Gastroesophageal sphincter (tissue), 4 donors: Measurements from ENCODE around the gene CYP26C1. TPM values are rescaled to one million over a fixed set of nuclear protein-coding genes. Genes with fewer than 3 reads are reported as not detected.

Experiments
- ATAC-seq: fragments of 150-250 bp; one replicate; pipeline ENCODE4 v1.9.1; 2016; ENCODE audit warnings: mild to moderate bottlenecking, moderate library complexity
- H3K27ac ChIP-seq, 4 donors: fragments of 200-600 bp; sonication (generic) in 3 of 4; 1 replicate in 3 of 4; 2 replicates in 1 of 4; pipeline ENCODE4 v1.5.1; 2016 to 2019
- H3K27me3 ChIP-seq: fragments of 200-600 bp; sonication (generic); one replicate; pipeline ENCODE4 v1.5.1; 2019
- H3K36me3 ChIP-seq, 2 donors: fragments of 200-600 bp; sonication (generic); one replicate each; pipeline ENCODE4 v1.5.1; 2019; ENCODE audit warnings: control low read depth in 1 of 2
- H3K4me1 ChIP-seq, 3 donors: fragments of 200-600 bp; sonication (generic); 1 replicate in 2 of 3; 2 replicates in 1 of 3; pipeline ENCODE4 v1.5.1; 2016 to 2019; ENCODE audit warnings: control low read depth in 2 of 3
- H3K4me3 ChIP-seq, 2 donors: fragments of 200-600 bp; sonication (generic); one replicate each; pipeline ENCODE4 v1.5.1; 2019; ENCODE audit warnings: mild to moderate bottlenecking in 1 of 2, moderate library complexity in 1 of 2
- H3K9me3 ChIP-seq, 3 donors: fragments of 200-600 bp; sonication (generic); one replicate each; pipeline ENCODE4 v1.5.1; 2017 to 2019; ENCODE audit warnings: control low read depth in 2 of 3
- EP300 ChIP-seq: sonication (generic); formaldehyde crosslinking; IDR thresholded peaks from one replicate; pipeline ENCODE4 v1.6.1; 2017; ENCODE audit warnings: antibody characterized with exemption, mild to moderate bottlenecking
- POLR2A ChIP-seq, 2 donors: fragments of 450-650 bp; IDR thresholded peaks; one replicate each; pipeline ENCODE4 v1.6.1; 2017; ENCODE audit warnings: antibody characterized with exemption in 2 of 2, mild to moderate bottlenecking in 2 of 2, moderate library complexity in 1 of 2
- POLR2AphosphoS5 ChIP-seq: sonication (generic); formaldehyde crosslinking; IDR thresholded peaks from one replicate; pipeline ENCODE4 v1.6.1; 2017; ENCODE audit warnings: antibody characterized with exemption
- WGBS, 2 donors: methylation state at CpG; one replicate each; pipeline ENCODE4 v1.1.5; 2018; ENCODE audit warnings: low coverage in 1 of 2; 5-methylcytosine and 5-hydroxymethylcytosine counted together
- total RNA-seq, 4 donors: library from RNA; depleted of rRNA; stranded (reverse); fragments of >200 nt; gene quantifications; one replicate each; pipeline ENCODE4 v1.1.0, GENCODE V29; 2016
- TF ChIP-seq, protein P1 (sequence below), 4 experiments: fragments of 200-600 bp in 2 of 4; fragments of 450-650 bp in 2 of 4; sonication (generic) in 1 of 4; IDR thresholded peaks; one replicate each; pipeline ENCODE4 v1.5.1; 2017 to 2019; ENCODE audit warnings: antibody characterized with exemption in 4 of 4, mild to moderate bottlenecking in 2 of 4, moderate library complexity in 2 of 4

Gene CYP26C1
- total RNA-seq, 4 donors from 2014 or later = 0.31 TPM; not detected in 3

DNA sequence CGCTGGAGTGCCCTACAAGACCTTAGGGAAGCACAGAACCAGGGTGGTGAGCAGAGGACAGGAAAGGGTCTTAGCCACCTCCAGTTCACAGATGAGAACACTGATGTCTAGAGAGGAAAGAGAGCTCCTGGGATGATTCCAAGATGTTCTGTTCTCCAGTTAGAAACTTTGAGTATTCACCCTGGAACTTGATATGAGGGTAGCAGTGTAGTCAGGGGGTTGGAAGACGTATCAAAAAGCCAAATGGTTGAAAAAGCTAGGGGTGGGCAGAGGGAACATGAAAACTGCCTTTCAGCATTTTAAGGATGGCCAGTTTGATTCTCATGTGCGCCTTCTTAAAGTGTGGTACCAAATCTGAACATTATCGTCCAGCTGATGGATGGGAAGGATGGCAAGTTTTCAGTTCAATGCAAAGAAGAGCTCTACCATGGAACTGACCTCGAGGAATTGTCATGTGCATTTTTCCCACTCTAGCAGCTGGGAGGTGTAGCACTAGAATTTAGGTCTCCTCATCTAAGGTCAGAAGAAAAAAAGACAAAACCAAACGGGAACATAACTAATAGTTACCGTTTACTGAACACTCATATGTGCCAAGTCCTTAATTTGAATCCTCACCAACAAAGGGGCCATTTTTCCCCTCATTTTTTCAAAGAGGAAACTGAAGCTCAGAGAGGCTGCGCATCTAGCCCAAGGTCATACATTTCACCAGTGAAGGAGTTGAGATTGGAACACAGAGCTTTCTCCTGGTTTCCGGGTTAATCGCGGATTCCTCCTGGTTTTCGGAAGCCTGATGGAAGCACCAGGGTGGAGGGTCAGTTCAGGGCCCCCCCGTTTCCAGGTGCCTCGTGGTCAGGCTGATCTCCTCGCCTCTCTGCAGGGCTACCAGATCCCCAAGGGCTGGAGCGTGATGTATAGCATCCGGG lies 7.1 kb downstream of the CYP26C1 start:
- WGBS, 2 donors = 10% methylated on average over 7 to 9 of the region's 17 CpGs
- H3K27me3 ChIP-seq = peaks cover 100% of the 10 kb centered on the region
- H3K4me3 ChIP-seq = no peak overlapping the region
- TF ChIP-seq EP300 = no peak
- no peak for TF ChIP-seq POLR2A (IDR thresholded peaks at IDR 0.05)
- TF ChIP-seq, protein P1, sequence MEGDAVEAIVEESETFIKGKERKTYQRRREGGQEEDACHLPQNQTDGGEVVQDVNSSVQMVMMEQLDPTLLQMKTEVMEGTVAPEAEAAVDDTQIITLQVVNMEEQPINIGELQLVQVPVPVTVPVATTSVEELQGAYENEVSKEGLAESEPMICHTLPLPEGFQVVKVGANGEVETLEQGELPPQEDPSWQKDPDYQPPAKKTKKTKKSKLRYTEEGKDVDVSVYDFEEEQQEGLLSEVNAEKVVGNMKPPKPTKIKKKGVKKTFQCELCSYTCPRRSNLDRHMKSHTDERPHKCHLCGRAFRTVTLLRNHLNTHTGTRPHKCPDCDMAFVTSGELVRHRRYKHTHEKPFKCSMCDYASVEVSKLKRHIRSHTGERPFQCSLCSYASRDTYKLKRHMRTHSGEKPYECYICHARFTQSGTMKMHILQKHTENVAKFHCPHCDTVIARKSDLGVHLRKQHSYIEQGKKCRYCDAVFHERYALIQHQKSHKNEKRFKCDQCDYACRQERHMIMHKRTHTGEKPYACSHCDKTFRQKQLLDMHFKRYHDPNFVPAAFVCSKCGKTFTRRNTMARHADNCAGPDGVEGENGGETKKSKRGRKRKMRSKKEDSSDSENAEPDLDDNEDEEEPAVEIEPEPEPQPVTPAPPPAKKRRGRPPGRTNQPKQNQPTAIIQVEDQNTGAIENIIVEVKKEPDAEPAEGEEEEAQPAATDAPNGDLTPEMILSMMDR (IDR thresholded peaks at IDR 0.05) = no peak
- TF ChIP-seq POLR2AphosphoS5 = no peak
- H3K4me1 ChIP-seq = peaks cover 0 to 50% (median 8%) of the 10 kb centered on the region in 3 donors
- no peaks in the 10 kb centered on the region for H3K9me3 ChIP-seq
- ATAC-seq = no peak
- no peaks in the 10 kb centered on the region for H3K36me3 ChIP-seq
- no peak overlapping the region for H3K27ac ChIP-seq

DNA sequence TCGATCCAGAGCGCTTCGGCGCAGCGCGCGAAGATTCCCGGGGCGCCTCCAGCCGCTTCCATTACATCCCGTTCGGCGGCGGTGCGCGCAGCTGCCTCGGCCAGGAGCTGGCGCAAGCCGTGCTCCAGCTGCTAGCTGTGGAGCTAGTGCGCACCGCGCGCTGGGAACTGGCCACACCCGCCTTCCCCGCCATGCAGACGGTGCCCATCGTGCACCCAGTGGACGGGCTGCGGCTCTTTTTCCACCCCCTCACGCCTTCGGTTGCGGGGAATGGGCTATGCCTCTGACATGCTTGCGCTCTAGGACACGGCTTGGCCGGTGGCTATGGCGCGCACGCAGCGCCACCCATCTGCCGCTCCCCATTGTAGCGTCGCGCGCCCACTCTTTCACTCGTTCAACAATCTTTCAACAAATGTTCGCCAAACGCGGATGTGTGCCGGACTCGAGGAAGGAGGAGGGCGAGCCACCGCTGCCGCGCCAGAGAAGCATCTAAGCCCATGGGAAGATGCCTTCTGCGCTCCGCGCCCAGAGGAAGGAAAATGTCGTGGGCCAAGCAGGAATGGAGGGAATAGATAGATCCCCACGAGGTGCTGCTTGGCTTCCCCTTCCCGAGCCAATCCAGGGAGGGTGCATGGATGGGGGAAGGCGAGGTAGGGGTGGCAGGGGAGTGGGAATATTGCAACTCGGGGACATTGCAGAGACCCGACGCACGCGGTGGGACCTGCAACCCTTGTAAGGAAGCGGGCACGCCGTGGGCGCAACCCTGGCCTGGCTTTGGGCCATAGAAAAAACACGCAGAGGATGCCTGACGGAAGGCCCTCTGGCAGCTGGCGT lies 8.0 kb downstream of the CYP26C1 start:
- no peak overlapping the region for H3K27ac ChIP-seq
- no peak overlapping the region for H3K4me3 ChIP-seq
- no peaks in the 10 kb centered on the region for H3K9me3 ChIP-seq
- 3 to 7% methylated on average over 2 to 16 of the region's 73 CpGs for whole genome bisulfite sequencing, 2 donors
- TF ChIP-seq, protein P1 (IDR thresholded peaks at IDR 0.05) = peak in 1 of 4 experiments; percentile 8
- TF ChIP-seq POLR2AphosphoS5 = no peak
- H3K27me3 ChIP-seq = peaks cover 100% of the 10 kb centered on the region
- no peak for ATAC-seq
- H3K4me1 ChIP-seq = peaks cover 0 to 53% (median 11%) of the 10 kb centered on the region in 3 donors
- H3K36me3 ChIP-seq = no peaks in the 10 kb centered on the region

DNA sequence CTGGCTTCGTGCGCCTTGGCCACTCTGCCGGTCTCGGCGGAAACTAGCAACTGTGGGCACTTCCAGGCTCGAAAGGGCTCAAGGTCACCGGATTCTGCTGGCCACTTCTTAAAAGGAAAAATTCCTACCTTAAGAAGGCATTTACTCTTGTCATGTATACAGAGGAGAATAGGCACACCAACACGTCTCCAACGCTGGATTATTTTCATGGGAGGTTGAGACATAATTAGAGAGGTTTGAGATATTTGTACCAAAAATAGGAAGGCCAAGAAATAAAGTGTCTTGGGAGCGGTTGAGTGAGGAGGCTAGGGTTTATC lies 8.6 kb downstream of the CYP26C1 start:
- no peak for ATAC-seq
- H3K4me3 ChIP-seq = no peak overlapping the region
- peaks cover 2 to 58% (median 17%) of the 10 kb centered on the region in 3 donors for H3K4me1 ChIP-seq
- no peaks in the 10 kb centered on the region for H3K9me3 ChIP-seq
- TF ChIP-seq POLR2A (IDR thresholded peaks at IDR 0.05) (no peak), EP300 (no peak), POLR2AphosphoS5 (no peak)
- TF ChIP-seq, protein P1 (IDR thresholded peaks at IDR 0.05) = no peak
- 17 to 38% methylated on average over 4 to 9 of the region's 10 CpGs for WGBS, 2 donors
- peaks cover 100% of the 10 kb centered on the region for H3K27me3 ChIP-seq
- no peaks in the 10 kb centered on the region for H3K36me3 ChIP-seq
- H3K27ac ChIP-seq = no peak overlapping the region

DNA sequence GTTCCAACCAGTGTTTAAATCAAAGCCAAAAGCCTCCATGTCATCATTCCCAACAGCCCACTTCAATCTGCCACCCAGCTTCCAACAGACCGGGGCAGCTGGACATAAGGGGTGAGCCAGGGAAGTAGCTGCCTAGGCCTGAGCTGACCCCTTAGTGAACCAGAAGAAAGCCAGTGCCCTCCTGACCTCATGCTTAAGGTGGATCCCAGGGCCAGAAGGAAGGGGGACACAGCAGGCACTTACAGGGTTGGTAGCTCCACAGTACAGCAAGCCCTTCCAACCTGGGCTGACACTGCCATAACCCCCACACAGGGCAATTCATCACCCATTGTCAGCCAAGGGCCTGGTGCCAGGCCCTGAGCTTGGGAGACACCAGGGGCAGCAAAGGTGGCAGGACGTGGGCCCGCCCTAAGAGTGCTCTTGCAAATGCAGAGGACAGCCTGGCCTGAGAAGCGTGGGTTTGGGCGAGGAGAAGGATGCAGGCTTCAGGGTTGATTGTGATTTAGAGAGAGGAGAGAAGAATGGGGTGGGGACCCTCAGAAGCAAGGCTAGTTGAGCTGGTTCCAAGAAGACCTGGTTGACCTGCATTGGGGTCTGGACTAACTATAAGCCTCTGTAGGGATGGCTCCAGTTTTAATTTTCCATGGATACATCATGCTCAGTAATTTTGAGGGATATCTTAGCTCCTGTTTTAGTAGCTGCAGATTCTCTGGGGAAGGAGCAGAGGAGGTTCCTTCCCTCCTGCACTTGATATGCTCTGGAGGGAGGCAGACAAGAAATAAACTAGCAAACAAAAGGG lies 10.0 kb downstream of the CYP26C1 start:
- ATAC-seq = no peak
- H3K4me1 ChIP-seq = peaks cover 2 to 68% (median 27%) of the 10 kb centered on the region in 3 donors
- WGBS, 2 donors = 64 to 94% methylated on average over 3 to 4 of the region's 5 CpGs
- no peak for TF ChIP-seq POLR2AphosphoS5
- H3K27me3 ChIP-seq = peaks cover 100% of the 10 kb centered on the region
- no peak overlapping the region for H3K4me3 ChIP-seq
- H3K9me3 ChIP-seq = no peaks in the 10 kb centered on the region
- no peak overlapping the region for H3K27ac ChIP-seq
- no peaks in the 10 kb centered on the region for H3K36me3 ChIP-seq

DNA sequence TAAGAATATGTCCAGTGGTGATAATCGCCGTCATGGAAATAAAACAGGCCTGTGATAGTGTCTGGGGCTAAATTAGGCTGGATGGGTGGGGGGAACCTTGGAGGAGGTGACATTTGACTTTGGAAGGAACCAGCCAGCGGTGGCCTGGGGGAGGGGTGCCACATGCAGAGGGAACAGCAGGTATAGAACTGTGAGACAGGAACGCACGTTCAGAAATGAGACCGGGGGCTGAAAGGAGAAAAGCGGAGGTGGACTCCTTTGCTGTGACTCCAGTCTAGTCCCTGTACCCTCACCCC lies 10.5 kb downstream of the CYP26C1 start:
- WGBS, 2 donors = 46 to 68% methylated on average over 4 to 7 of the region's 7 CpGs
- peaks cover 100% of the 10 kb centered on the region for H3K27me3 ChIP-seq
- no peaks in the 10 kb centered on the region for H3K36me3 ChIP-seq
- TF ChIP-seq, protein P1 (IDR thresholded peaks at IDR 0.05) = no peak
- TF ChIP-seq POLR2AphosphoS5 = no peak
- TF ChIP-seq EP300 = no peak
- no peak overlapping the region for H3K4me3 ChIP-seq
- ATAC-seq = no peak
- H3K9me3 ChIP-seq = no peaks in the 10 kb centered on the region
- H3K27ac ChIP-seq = no peak overlapping the region
- H3K4me1 ChIP-seq = peaks cover 2 to 62% (median 27%) of the 10 kb centered on the region in 3 donors
